Amniotic epithelial cell (primary cell): Measurements from ENCODE around the gene SSTR4.
A peak's percentile ranks its signal among the peaks of the same experiment; 100 is the strongest.

Experiments
- DNase-seq: peaks from one replicate; pipeline ENCODE4 v3.0.0-alpha.2; 2010; ENCODE audit warnings: low read depth

The SSTR4 gene

DNA sequence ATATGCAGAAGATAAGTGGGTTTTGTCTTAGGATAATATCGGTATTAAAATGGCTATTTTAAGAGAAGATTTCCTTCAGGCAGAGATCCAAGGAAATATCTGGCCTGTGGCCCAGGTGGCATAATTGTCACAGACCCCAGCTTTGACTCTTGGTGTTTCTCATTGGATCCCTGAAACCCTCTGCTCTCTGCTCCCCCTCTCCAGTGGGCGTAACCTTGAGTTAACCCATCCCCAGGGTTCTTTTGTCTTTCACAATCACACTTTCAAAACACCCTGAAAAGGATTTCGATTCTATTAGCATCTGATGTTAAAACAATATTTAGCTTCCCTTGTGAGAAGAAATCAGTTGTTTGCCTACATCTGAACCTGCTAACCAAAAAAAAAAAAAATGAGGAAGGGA, 7.2 kb downstream of the SSTR4 start:
- no peak for DNase-seq

DNA sequence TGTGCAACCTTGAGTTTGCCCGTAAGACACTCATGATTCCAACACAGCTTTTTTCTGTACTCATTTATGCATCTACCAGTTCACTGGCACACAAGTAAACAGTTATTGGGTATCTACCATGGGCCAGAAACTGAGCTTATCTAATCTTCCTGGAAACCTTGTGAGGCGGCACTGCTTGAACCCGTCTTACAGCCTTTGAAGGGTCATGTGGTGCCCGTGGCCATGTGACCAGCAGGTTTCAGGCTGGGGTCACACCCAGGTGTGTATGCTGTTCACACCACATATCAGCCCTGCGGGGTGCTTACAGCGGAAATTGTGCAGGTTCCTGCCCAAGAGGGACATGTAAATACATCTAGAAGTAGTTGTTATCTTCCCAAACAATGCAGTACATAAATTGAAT, 8.3 kb downstream of the SSTR4 start:
- no peak for DNase-seq

DNA sequence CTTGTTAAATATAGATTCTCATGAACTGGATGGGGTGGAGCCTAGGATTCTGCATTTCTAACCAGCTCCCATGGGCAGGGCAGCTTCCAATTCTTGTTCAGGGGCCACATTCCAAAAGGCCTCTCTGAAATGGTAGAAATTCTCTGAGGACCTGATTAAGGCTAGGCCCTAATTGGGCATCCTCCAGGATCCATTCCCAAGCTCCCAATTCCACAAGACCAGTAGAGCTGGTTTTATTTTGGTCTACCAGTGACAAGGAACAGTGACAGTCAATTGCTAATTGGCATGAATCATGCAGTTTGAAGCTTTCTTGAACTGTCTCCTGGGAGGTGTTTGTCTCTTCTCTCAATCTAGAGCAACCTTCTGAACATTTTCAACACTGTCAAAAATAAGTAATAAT, 11.3 kb downstream of the SSTR4 start:
- no peak for DNase-seq

DNA sequence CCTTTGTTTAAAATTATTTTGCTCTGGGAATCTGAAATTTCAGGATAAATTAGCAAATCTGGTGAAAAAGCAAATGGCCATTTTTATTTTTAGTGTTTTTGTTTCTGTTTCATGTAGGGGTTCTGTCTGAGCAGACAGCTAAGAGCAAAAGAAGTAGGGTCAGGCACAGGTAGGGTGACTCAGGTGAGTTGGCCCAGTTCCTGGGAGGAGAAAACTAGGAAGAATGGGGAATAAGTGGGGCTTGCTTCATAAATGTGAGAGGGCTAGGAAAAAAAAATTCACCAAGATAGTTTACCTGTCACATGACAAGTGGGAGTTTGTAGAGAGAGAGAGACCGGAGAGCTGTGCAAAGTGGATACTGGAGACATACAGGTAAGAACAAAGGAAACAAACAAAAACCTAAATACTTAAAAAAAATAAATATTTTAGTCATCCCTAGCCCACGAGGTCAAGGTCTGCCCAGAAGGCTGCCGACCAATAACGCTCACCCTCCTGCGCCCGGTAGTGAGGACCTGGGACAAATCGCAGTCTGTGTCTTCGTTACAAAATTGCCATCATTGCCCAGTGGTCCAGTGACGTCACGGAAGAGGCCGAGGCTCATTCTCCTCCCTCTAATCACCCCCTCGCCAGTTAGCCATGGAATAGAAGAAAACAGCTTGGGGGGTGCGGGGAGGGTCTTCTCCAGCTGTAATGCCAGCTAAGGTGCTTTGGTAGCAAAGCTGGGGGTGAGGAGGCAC, 12.1 kb downstream of the SSTR4 start:
- no peak for DNase-seq

DNA sequence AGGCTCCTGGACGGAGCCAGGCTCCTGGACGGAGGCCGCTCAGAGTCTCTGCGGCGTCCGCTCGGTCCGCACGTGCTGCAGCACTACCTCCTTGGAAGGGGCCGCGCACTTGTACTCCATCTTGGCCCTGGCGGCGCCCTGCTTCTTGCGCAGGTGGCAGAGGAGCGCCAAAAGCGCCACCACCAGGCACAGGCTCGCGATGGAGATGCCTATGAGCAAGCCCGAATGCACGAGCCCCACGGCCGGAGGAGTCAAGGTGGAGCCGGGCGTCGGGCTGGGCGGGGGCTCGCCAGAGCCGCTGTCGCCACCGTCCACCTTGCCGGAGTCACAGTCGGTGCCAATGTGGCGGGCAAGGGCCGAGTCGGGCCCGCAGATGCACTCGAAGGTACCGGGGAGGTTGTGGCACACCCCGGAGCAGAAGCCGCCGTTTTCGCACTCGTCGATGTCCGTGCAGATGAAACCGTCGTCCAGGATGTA, 12.7 kb downstream of the SSTR4 start:
- DNase-seq = no peak

DNA sequence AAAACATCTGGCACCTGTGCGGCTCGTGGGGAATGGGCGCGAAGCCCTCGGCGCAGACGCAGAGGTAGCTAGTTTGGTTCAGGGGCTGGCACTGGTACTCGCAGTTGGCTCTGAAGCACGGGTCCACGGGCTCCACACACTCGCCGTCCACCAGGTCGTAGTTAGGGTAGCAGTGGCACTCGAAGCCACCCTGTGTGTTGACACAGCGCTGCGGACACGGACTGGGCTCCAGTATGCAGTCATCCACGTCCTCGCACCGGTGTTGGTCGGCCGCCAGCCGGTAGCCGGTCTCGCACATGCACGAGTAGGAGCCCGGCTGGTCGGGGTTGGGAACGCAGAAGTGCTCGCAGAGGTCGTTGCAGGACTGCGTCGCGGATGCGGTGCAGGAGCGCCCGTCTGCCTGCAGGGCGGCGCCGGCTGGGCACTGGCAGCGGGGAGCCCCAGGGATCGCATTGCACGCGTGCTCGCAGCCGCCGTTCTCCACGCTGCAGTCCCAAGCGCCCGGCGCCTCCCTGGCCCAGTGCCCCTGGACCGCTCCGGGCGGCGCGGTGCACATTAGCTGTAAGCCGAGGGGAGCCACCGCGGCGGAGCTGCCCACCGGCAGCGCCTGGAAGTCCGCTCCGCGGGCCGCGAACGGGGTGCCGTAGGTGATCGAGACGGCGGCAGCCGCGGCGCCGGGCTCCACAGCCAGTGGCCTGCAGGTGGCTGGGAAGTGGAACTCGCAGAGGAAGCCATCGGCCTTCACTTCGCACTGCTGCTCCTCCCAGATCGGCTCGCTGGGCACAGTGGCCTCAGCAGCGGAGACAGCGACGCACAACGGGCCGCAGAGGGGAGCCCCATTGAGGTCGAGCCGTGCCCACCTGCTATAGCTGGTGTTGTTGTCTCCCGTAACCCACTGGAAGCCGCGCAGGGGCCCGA, 13.4 kb downstream of the SSTR4 start:
- peak; percentile 42 for DNase-seq

DNA sequence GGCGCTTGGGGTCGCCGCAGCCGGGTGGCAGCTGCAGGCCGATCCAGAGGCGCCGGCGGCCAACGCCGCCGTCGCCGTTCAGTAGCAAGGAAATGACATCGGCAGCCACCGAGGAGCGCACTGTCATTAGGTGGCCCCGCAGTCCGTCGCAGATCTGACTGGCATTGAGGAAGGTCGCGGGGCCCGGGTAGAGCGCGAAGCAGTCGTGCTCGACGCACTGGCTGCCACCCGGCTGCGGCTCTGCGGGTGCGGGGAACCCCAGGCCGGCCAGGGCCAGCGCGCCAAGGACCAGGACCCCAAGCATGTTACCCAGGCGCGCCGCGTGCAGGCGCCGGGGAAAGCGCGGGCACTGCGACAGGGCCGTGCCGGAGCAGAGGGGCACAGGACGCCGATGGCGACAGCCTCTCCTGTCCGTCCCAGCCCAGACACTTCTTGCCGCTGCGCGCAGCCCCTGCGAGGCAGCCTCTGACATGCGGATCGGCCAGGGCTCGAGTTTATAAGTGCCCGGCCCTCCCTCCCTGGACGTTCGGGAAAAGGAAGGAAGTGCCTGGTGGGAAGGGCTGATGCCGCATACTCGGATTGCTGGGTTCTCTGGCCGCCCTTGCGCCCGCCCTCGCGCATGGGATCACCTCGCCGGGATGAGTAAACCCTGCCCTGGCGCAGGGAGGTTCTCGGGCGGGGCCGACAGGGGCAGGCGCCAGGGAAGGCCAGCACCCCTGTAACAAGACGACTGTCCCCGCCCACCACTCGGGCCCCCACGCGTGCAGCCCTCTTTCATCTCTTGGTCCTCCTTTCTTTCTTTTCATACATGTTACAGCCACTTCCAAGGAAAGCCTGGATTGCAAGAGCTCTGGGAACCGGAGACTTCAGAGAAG, 14.3 kb downstream of the SSTR4 start, which contains the start of gene THBD:
Gene THBD (minus strand): TSS at position 472 of the 875 bp plus-strand sequence. CDS start 168 bp downstream, at position 304.
- peak; percentile 78 for DNase-seq

DNA sequence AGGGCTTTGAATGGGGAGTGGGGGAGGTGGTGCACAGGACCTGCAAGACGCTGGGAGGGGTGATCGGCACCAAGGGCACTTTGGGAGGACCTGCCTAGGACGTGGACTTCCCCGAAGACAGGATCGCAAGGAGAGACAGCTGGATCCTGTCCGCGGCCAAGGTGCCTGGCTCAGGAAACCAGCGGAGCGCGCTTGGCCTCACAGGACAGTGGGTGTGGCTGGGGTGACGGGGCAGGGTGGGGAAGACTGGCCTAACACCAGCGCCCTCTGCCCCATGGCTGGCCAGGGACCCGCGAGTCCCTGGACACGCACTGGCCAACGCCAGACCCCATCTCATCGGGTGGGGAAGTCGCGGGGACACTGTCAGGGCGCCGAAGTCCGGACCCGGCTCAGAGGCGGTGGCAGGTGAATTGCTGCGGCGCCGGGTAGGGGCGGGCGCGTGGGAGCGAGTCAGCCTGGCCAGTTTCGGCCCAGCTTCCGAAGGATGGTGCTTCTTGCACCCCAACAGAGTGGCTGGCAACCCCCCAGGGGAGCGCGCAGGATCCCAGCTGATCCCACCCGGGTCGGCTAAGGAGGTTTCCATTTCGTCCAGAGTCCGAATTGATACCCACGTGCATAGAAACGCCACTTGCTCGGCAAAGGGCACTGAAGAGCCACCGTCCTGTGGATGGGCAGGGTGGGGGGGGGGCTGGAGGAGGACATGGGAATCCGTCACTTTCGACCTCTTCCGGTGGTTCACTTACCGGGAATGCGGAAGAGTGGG, 15.1 kb downstream of the SSTR4 start:
- DNase-seq = no peak

DNA sequence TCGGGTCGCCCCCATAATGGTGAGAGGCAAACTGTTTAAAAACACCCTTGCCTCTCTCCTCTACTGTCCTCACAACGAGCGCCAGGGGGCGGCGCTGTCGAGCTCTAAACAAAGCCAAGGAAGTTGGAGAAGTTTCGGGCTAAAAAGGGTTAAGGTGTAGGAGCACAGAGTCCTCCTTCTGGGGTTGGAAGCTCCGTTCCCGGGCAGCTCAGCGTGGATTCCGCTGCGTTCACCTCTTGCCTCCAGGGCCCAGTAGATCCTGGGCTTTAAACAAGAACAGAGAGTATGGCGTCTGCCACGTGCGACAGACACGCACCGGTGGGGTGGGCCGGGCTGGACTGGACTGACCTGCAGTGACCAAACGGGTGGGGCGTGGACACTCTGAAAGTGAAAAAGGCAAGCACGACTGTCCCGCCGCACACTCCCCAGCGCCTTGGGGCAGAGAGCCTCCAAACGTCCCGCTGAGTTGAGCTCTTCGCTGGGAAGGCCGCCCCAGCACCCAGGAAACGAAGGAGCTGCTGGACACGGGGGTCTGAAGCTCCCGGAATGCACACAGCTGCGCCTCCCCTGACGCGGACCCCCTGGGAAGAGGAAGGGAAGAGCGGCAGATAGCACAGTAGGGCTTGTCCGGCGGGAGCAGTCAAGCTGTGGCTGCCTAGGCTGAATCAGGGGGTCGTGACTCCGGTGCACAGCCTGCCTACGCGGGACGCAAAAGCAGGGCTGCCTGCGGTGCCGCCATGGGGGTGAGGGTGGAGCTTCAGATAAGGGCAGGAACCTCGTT, 15.9 kb downstream of the SSTR4 start:
- peak; percentile 87 for DNase-seq

DNA sequence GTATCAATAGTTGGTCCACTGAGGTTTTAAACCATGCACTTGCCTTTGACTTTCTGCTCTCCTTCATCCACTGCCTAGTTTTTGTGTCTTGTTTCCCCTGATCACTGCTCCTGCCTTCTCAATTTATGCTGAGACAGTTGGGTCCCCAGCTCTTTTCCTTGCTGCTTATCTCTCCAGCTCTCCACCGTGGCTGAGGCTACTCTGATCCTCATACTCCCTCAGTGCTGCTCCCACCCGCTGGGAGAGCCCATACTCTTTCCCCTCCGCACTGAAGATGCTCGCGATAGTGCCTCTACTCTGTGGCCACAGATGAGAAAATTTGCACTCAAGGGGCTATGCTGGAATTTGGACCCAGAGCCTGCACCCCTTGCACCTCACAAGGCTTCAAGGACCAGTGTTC, 17.8 kb downstream of the SSTR4 start:
- DNase-seq = no peak

DNA sequence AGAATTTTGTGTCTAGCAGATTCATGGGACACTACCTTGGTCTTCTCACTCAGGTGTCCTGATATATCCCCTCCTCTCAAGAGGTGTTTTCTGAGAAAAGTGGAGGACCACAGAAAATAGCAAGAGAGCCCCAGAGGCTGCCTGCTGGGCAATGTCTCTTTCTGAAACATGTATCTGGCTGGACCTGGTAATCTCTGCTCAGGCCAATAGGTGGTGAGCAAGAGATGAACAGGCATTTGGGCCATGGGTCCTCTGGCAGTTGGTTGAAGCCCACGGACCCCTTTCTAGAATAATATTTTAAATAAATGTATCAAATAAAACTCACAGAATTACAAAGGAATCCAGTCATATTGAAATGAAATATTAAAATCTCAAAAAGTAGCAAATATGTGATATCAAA, 23.1 kb downstream of the SSTR4 start:
- no peak for DNase-seq

DNA sequence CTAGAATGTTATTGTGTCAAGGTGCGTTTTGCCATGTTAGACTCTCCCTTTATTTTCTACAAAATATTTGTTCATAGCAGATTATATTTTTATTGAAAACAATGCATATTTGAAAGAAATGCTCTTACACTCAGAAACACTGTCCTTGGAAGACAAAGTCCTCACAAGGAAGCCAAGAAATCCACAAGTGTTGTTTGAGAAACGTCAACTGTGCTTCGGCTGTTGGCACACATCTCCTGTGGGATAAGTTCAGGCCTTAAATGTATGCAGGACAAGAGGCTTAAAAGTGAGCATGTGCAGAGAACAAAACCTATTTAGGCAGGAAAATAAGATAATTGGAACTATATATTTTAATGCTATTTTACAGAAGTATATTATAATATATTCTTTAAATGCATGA, 23.9 kb downstream of the SSTR4 start:
- DNase-seq = no peak

DNA sequence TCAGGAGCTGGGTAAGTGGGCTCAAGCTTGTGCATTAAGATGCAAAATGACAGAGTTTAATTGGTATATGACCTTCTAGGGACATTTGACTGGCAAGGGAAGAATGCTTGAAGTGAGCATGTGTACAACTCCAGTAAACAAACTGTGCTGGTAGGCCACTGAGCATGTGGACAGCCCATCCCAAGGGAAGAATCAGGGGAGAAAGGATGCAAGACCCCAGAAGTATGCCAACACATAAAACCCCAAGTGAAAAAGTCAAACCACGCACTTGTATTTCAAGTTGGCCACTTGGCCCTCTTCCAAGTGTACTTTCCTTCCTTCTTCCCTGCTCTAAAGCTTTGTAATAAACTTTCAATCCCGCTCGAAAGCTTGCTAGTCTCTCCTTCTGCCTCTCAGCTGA, 24.7 kb downstream of the SSTR4 start:
- no peak for DNase-seq

DNA sequence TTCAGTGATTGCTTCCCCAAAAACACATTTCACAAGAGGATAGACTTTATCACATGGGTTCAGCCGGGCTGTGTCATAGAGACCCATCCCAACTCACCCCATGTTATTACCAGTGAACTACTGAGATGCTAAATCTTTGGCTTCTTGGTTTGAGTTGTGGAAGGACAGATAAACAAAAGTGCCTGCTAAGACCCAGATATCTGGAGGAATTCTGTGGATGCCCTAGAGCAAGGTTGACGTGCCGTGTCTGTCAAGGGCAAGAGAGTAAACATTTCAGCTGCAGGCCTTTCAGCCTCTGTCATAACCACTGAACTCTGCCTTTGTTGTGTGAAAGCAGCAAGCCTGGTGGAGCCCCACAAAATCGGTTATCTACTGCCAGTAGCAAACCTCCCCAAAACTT, 25.5 kb downstream of the SSTR4 start:
- peak; percentile 58 for DNase-seq

DNA sequence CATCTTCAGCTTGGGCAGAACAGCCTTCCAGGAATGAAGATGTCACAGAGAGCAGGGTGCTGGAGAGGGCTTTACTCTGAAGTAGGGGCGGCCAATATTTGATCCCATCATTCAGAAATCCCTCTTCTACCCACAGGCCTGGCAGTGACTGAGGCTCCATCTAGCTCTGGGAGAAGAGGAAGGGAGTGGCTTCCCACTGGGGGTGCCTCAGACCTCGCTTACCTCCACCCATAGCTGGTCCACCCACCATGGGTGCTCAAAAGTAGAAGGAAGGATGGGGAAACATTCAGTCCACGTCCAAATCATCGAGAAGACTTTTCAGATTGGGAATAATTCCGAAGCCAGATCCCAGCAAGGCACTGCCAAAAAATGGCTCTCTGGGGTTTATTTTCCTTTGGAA, 26.1 kb downstream of the SSTR4 start:
- DNase-seq = no peak

DNA sequence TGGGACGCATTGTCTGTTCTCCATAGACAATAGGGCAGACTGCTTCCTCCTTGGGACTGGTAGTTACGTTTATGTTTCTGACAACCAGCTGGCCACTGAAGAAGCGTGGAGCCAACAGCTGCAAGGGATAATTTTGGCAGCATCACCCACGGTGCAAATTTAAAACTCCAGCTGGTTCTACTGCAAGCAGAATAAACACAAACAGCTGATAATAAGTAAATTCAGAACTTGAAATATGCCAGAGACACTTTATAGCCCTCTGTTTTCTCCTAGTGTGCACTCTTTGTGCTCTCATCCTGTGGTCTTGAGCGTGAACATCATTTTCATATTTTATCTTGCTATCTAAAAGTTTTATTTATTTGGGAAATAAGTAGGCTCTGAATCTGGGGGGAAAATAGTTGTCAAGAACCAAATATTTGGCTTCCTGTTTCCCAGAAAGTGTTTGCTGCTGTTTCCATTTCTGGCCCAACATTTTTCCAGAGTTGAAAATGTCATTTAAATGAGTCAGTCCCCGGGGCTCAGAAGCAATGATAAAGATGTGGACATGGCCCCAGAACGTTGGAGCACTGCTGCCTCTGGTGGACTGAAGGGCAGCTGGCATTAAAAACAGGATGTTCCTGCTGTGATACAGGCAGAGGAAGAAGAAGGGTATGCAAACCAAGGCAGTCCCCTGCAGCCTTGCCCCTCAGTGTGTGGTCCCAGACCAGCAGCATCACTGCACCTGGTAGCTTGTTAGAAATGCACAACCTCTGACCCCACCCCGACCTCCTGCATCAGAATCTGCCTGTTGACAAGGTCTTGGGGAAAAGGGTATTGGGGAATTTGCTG, 26.8 kb downstream of the SSTR4 start:
- DNase-seq = peak; percentile 79

DNA sequence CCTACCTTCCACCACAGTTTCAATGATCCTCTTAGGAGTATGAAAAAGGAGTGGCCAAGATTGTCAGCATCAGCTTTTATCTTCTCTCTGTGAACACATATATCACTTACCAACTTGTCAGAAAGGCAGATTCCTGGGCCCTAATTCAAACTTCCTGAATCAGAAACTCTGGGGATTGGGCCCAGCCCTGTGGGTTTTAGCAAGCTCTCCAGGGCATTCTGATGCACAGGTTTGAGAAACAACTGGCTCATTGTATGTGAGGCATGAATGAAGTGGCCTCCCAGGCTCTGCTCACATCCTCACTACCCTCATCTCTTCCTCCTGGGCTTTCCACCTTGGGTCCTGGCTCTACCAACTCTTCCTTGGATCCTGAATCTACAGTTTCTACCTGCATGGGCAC, 27.5 kb downstream of the SSTR4 start:
- DNase-seq = no peak

DNA sequence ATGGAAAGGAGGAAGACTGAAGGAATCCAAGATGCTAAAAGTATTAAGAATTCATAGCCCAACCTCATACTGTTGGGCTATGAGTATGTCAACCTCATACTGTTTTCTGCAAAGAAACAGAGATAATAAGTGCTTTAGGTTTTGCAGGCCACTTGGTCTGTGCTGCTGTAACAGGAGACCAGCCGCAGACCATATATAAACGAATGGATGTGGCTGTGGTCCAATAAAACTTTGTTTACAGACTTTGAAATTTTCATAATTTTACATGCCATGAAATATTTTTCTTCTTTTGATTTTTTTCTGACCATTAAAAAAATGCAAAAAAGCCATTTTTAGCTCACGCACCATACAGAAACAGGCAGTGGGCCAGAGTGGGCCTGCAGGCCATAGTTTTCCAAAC, 28.1 kb downstream of the SSTR4 start:
- no peak for DNase-seq

DNA sequence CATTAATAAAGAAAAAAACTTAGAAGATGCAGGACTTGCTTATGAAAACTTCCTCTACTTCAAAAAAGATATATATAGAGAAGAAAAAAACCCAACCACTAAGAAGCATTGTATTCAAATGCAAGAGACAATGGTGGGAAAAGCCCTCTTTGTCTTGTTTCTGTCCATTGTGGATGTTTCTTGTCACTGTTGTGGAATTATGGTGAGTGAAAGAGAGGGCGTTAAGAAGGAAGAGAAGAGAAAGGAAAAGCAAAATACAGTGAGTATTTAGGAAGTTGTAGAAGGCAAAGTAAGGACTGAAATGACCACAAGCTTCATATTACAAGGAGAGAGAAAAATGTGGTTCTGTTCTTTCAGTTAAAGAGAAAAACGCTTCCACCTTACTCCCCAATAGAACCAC, 28.5 kb downstream of the SSTR4 start:
- DNase-seq = no peak
